Measurements from ENCODE around the gene UGT1A9. TPM values are rescaled to one million over a fixed set of nuclear protein-coding genes. Genes with fewer than 3 reads are reported as not detected.

Gene UGT1A9
- polyA plus RNA-seq, 1 donor (not counting 4 experiments of a cell fraction or from before 2014, with no cell fraction given): not detected

DNA sequence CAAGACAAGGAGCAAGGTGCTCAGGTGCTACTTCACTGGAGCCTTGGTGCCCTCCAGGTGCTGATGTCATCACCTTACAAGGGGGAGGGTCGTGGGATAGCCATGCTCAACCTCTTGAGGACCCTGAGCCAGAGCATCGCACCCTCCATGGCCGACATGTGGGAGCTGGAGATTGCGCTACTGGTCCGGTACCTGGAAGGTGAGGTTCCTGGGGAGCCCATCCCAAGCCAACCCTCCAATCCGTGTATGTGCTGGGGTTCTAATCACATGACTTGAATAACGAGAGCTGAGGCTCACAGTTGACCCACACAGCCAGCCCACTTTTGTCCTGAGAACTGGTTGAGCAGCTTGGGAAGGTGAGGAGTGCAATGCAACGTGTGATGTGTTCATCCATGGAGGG, 132.3 kb downstream of the UGT1A9 start:
- Histone ChIP-seq H3K79me2 (ENCODE audit: control insufficient read depth, insufficient read depth, low read length) (no peaks in the 10 kb centered on the region), H3K9me1 (ENCODE audit: control insufficient read depth, extremely low read depth, insufficient read depth, low read length) (no peaks in the 10 kb centered on the region), H3K9me3 (ENCODE audit: control insufficient read depth, low read depth, low read length) (no peaks in the 10 kb centered on the region), H3K4me3 (ENCODE audit: control insufficient read depth in 2 of 3, extremely low read depth in 1 of 3, insufficient read depth in 2 of 3, low read depth in 1 of 3, low read length in 3 of 3) (no peak overlapping the region), H3K36me3 (ENCODE audit: control insufficient read depth in 2 of 2, extremely low read depth in 1 of 2, insufficient read depth in 2 of 2, low read length in 2 of 2) (no peaks in the 10 kb centered on the region), H3K9ac (ENCODE audit: control insufficient read depth, extremely low read depth, insufficient read depth, low read length) (no peak overlapping the region), H3K4me2 (ENCODE audit: control insufficient read depth, extremely low read depth, insufficient read depth, low read depth, low read length) (no peak overlapping the region), H2AFZ (ENCODE audit: control insufficient read depth, low read length) (no peak overlapping the region), H4K20me1 (ENCODE audit: control insufficient read depth, extremely low read depth, insufficient read depth, low read length) (no peaks in the 10 kb centered on the region), H3K4me1 (ENCODE audit: control insufficient read depth, extremely low read depth, insufficient read depth, low read length) (peaks cover 5% of the 10 kb centered on the region), H3K27me3 (ENCODE audit: control insufficient read depth, extremely low read depth, insufficient read depth, low read length) (peaks cover 10% of the 10 kb centered on the region), H3K27ac (ENCODE audit: control insufficient read depth, insufficient read depth, low read length) (no peak overlapping the region)
- dilution Hi-C loops (cut with MboI; ENCODE audit: extremely low pct_ligation_motif_present, low sequenced_read_pairs): no loop called here
- DNase-seq (ENCODE audit: low read depth, low spot score) (no peak), FAIRE-seq (no peak)
- TF ChIP-seq EZH2 (IDR thresholded peaks at IDR 0.05; ENCODE audit: low read length): no peak
- TF ChIP-seq CTCF (optimal IDR thresholded peaks at IDR 0.05 in 1 of 3, IDR thresholded peaks at IDR 0.05 in 1 of 3, conservative IDR thresholded peaks at IDR 0.05 in 1 of 3; ENCODE audit: extremely low read depth in 1 of 3, insufficient read depth in 2 of 3, low read length in 3 of 3): no peak

GRCh38 chr2:233807215-233807865, 135.6 kb downstream of the UGT1A9 start:
- no peak overlapping the region for H3K4me2 ChIP-seq (ENCODE audit: control insufficient read depth, extremely low read depth, insufficient read depth, low read depth, low read length)

More at GRCh38 chr2:233807215-233807865, 135.6 kb downstream of the UGT1A9 start:
- Histone ChIP-seq H3K79me2 (ENCODE audit: control insufficient read depth, insufficient read depth, low read length) (no peaks in the 10 kb centered on the region), H3K9ac (ENCODE audit: control insufficient read depth, extremely low read depth, insufficient read depth, low read length) (no peak overlapping the region), H3K9me3 (ENCODE audit: control insufficient read depth, low read depth, low read length) (no peaks in the 10 kb centered on the region), H3K36me3 (ENCODE audit: control insufficient read depth in 2 of 2, extremely low read depth in 1 of 2, insufficient read depth in 2 of 2, low read length in 2 of 2) (no peaks in the 10 kb centered on the region), H2AFZ (ENCODE audit: control insufficient read depth, low read length) (no peak overlapping the region), H3K27me3 (ENCODE audit: control insufficient read depth, extremely low read depth, insufficient read depth, low read length) (peaks cover 14% of the 10 kb centered on the region), H4K20me1 (ENCODE audit: control insufficient read depth, extremely low read depth, insufficient read depth, low read length) (no peaks in the 10 kb centered on the region), H3K4me1 (ENCODE audit: control insufficient read depth, extremely low read depth, insufficient read depth, low read length) (no peaks in the 10 kb centered on the region), H3K9me1 (ENCODE audit: control insufficient read depth, extremely low read depth, insufficient read depth, low read length) (no peaks in the 10 kb centered on the region), H3K4me3 (ENCODE audit: control insufficient read depth in 2 of 3, extremely low read depth in 1 of 3, insufficient read depth in 2 of 3, low read depth in 1 of 3, low read length in 3 of 3) (no peak overlapping the region), H3K27ac (ENCODE audit: control insufficient read depth, insufficient read depth, low read length) (no peak overlapping the region)
- DNase-seq (ENCODE audit: low read depth, low spot score): no peak
- dilution Hi-C loops (cut with MboI; ENCODE audit: extremely low pct_ligation_motif_present, low sequenced_read_pairs): no loop called here
- FAIRE-seq: no peak
- no peak for TF ChIP-seq EZH2 (IDR thresholded peaks at IDR 0.05; ENCODE audit: low read length)
- peak; percentile 4 to 30 (median 6) for TF ChIP-seq CTCF (optimal IDR thresholded peaks at IDR 0.05 in 1 of 3, IDR thresholded peaks at IDR 0.05 in 1 of 3, conservative IDR thresholded peaks at IDR 0.05 in 1 of 3; ENCODE audit: extremely low read depth in 1 of 3, insufficient read depth in 2 of 3, low read length in 3 of 3)

All from keratinocyte (primary cell).